Fibroblast of lung (primary cell): ENCODE measurements around the gene NFASC. TPM values are rescaled to one million over a fixed set of nuclear protein-coding genes. Genes with fewer than 3 reads are reported as not detected.

Experiments used
- DNase-seq, 2 donors: peaks; one replicate each; pipeline versions ENCODE4 v3.0.0 to v3.0.0-alpha.2; 2010; ENCODE audit warnings: low read depth in 2 of 2
- H2AFZ ChIP-seq: 2 replicates; pipeline ENCODE4 v1.5.1; 2012; ENCODE audit warnings: low read length, control low read depth, inconsistent platforms
- H3K27ac ChIP-seq: 2 replicates; pipeline ENCODE4 v1.5.1; 2011; ENCODE audit warnings: low read length, control low read depth; ENCODE audit not compliant: insufficient read depth
- H3K27me3 ChIP-seq: 2 replicates; pipeline ENCODE4 v1.5.1; 2011; ENCODE audit warnings: mild to moderate bottlenecking, low read length; ENCODE audit not compliant: control insufficient read depth, insufficient read depth
- H3K36me3 ChIP-seq: 2 replicates; pipeline ENCODE4 v1.5.1; 2011; ENCODE audit warnings: low read length; ENCODE audit not compliant: control insufficient read depth, insufficient read depth
- H3K4me1 ChIP-seq: 2 replicates; pipeline ENCODE4 v1.5.1; 2011; ENCODE audit warnings: low read length; ENCODE audit not compliant: control insufficient read depth, insufficient read depth; ENCODE audit errors: extremely low read depth
- H3K4me2 ChIP-seq: 2 replicates; pipeline ENCODE4 v1.5.1; 2011; ENCODE audit warnings: low read length, control low read depth; ENCODE audit not compliant: insufficient read depth; ENCODE audit errors: extremely low read depth
- H3K4me3 ChIP-seq, 4 experiments: fragments of 200-600 bp in 1 of 4; sonication (generic) in 1 of 4; replicated peaks in 1 of 4; 2 replicates each; pipeline ENCODE4 v1.5.1; 2011 to 2016; ENCODE audit warnings: low read length in 4 of 4, low read depth in 3 of 4, mild to moderate bottlenecking in 3 of 4, control low read depth in 2 of 4, inconsistent platforms in 1 of 4, mixed read lengths in 1 of 4; ENCODE audit not compliant: insufficient read depth in 1 of 4; ENCODE audit errors: control extremely low read depth in 1 of 4
- H3K79me2 ChIP-seq: 2 replicates; pipeline ENCODE4 v1.5.1; 2012; ENCODE audit warnings: mild to moderate bottlenecking, low read length, inconsistent platforms; ENCODE audit not compliant: control insufficient read depth, insufficient read depth
- H3K9ac ChIP-seq: 2 replicates; pipeline ENCODE4 v1.5.1; 2011; ENCODE audit warnings: mild to moderate bottlenecking, low read length, control low read depth; ENCODE audit not compliant: insufficient read depth
- H3K9me3 ChIP-seq: 2 replicates; pipeline ENCODE4 v1.5.1; 2012; ENCODE audit warnings: low read depth, low read length; ENCODE audit not compliant: control insufficient read depth, insufficient read depth
- H4K20me1 ChIP-seq: 2 replicates; pipeline ENCODE4 v1.5.1; 2011; ENCODE audit warnings: low read length; ENCODE audit not compliant: control insufficient read depth, insufficient read depth; ENCODE audit errors: extremely low read depth
- CTCF ChIP-seq, 2 donors: IDR thresholded peaks in 1 of 2; conservative IDR thresholded peaks in 1 of 2; 1 replicate in 1 of 2; 2 replicates in 1 of 2; pipeline ENCODE4 v1.5.1; 2011 to 2012; ENCODE audit warnings: low read length in 2 of 2, control low read depth in 1 of 2, inconsistent platforms in 1 of 2, low read depth in 1 of 2, mild to moderate bottlenecking in 1 of 2
- EZH2 ChIP-seq: IDR thresholded peaks from 2 replicates; pipeline ENCODE4 v1.5.1; 2012; ENCODE audit warnings: low read length, control low read depth, mild to moderate bottlenecking; ENCODE audit errors: missing control alignments
- polyA plus RNA-seq, 2 donors: library from polyadenylated mRNA; depleted of rRNA in 1 of 2; stranded (reverse) in 1 of 2; unstranded in 1 of 2; fragments of >200 nt; gene quantifications; 2 replicates each; pipeline ENCODE4 v1.2.1, GENCODE V29; 2011 to 2012; ENCODE audit warnings: missing spikeins in 1 of 2
- total RNA-seq: library from RNA; depleted of rRNA; stranded (reverse); fragments of >200 nt; gene quantifications from 2 replicates; pipeline ENCODE4 v1.2.1, GENCODE V29; 2014

Gene NFASC
- total and polyA plus RNA-seq, 2 donors (not counting 1 experiment from before 2014, with no cell fraction given), result 13.4 to 16.5 TPM

- Histone ChIP-seq H3K27ac (no peak overlapping the region), H3K4me3 (no peak overlapping the region), H3K9ac (no peak overlapping the region), H3K79me2 (peaks cover 14% of the 10 kb centered on the region), H3K4me1 (peaks cover 5% of the 10 kb centered on the region), H4K20me1 (no peaks in the 10 kb centered on the region), H3K27me3 (no peaks in the 10 kb centered on the region), H2AFZ (no peak overlapping the region), H3K4me2 (no peak overlapping the region), H3K9me3 (no peaks in the 10 kb centered on the region), H3K36me3 (no peaks in the 10 kb centered on the region)
- no peak for TF ChIP-seq EZH2
- TF ChIP-seq CTCF (conservative IDR thresholded peaks at IDR 0.05 in 1 of 2, IDR thresholded peaks at IDR 0.05 in 1 of 2; ENCODE audit: low read depth in 1 of 2, low read length in 2 of 2), result peak in 1 of 2 donors; percentile 23
- peak in 1 of 2 donors; percentile 13 for DNase-seq
Measured at GRCh38 chr1:204826970-204827369, 43.7 kb upstream of the NFASC start.

GRCh38 chr1:204828352-204828850 lies 42.3 kb upstream of the NFASC start:
- Histone ChIP-seq H3K36me3 (no peaks in the 10 kb centered on the region), H4K20me1 (no peaks in the 10 kb centered on the region), H3K9ac (peak overlapping the region; percentile 21), H3K27ac (peak overlapping the region; percentile 62), H3K4me2 (peak overlapping the region; percentile 84), H3K9me3 (no peaks in the 10 kb centered on the region), H3K79me2 (peaks cover 15% of the 10 kb centered on the region), H3K27me3 (no peaks in the 10 kb centered on the region), H3K4me1 (peaks cover 5% of the 10 kb centered on the region), H2AFZ (peak overlapping the region; percentile 81), H3K4me3 (peak overlapping the region in 3 of 4 experiments; percentile 51 to 72 (median 67))
- DNase-seq, result peak in 1 of 2 donors; percentile 67
- no peak for TF ChIP-seq CTCF (conservative IDR thresholded peaks at IDR 0.05 in 1 of 2, IDR thresholded peaks at IDR 0.05 in 1 of 2; ENCODE audit: low read depth in 1 of 2, low read length in 2 of 2)
- no peak for TF ChIP-seq EZH2

- Histone ChIP-seq H3K79me2 (peaks cover 15% of the 10 kb centered on the region), H2AFZ (peak overlapping the region; percentile 21), H3K9ac (peak overlapping the region; percentile 21), H3K4me1 (peaks cover 5% of the 10 kb centered on the region), H3K9me3 (no peaks in the 10 kb centered on the region), H3K36me3 (no peaks in the 10 kb centered on the region), H4K20me1 (no peaks in the 10 kb centered on the region), H3K4me3 (peak overlapping the region in 3 of 4 experiments; percentile 51 to 72 (median 67)), H3K27ac (peak overlapping the region; percentile 62), H3K27me3 (no peaks in the 10 kb centered on the region), H3K4me2 (peak overlapping the region; percentile 95)
- no peak for TF ChIP-seq EZH2
- TF ChIP-seq CTCF (conservative IDR thresholded peaks at IDR 0.05 in 1 of 2, IDR thresholded peaks at IDR 0.05 in 1 of 2; ENCODE audit: low read depth in 1 of 2, low read length in 2 of 2), result no peak
- no peak for DNase-seq
Measured at GRCh38 chr1:204829133-204829825, 41.4 kb upstream of the NFASC start.
